SK-N-SH treated with all-trans-retinoic acid at 6 μM for 48 hours (cell line): ENCODE results near the gene TMEM217.

Experiments used
- ARNTL ChIP-seq: fragments of 450-650 bp; formaldehyde crosslinking; IDR thresholded peaks from 2 replicates; pipeline ENCODE4 v1.5.0; 2020; ENCODE audit warnings: low read depth, mild to moderate bottlenecking, moderate library complexity, borderline replicate concordance
- CREB5 ChIP-seq: fragments of 250-450 bp; sonication (Bioruptor Pico); IDR thresholded peaks from 2 replicates; pipeline ENCODE4 v1.5.1; 2020; ENCODE audit warnings: low read depth, mild to moderate bottlenecking, moderate library complexity
- OSR1 ChIP-seq: fragments of 250-450 bp; sonication (Bioruptor Pico); IDR thresholded peaks from 2 replicates; pipeline ENCODE4 v1.8.0; 2022; ENCODE audit warnings: moderate library complexity, mild to moderate bottlenecking, inconsistent platforms
- TCF4 ChIP-seq: fragments of 250-450 bp; sonication (Bioruptor Pico); IDR thresholded peaks from 2 replicates; pipeline ENCODE4 v1.8.0; 2021; ENCODE audit warnings: mild to moderate bottlenecking, moderate library complexity, borderline replicate concordance
- ZFP3 ChIP-seq: fragments of 250-450 bp; sonication (Bioruptor Pico); IDR thresholded peaks from 2 replicates; pipeline ENCODE4 v1.5.0; 2020; ENCODE audit warnings: mild to moderate bottlenecking, moderate library complexity
- ZNF8 ChIP-seq: fragments of 450-650 bp; formaldehyde crosslinking; IDR thresholded peaks from 2 replicates; pipeline ENCODE4 v1.5.0; 2020; ENCODE audit warnings: mild to moderate bottlenecking, moderate library complexity

GRCh38 chr6:37168163-37168758 is 89.7 kb downstream of the TMEM217 start:
- TF ChIP-seq CREB5 (CRISPR knock-in tag) (no peak), OSR1 (CRISPR knock-in tag) (no peak), ZFP3 (no peak), ARNTL (CRISPR knock-in tag) (no peak), ZNF8 (no peak), TCF4 (no peak)
